ENCODE results near the gene SEC61G.

The SEC61G gene

GRCh38 chr7:54757711-54758110 lies 1.3 kb downstream of the SEC61G start:
- no peak for DNase-seq

GRCh38 chr7:54749200-54749599 lies 9.8 kb downstream of the SEC61G start:
- DNase-seq, result no peak

GRCh38 chr7:54747234-54747633 lies 11.8 kb downstream of the SEC61G start:
- DNase-seq, result no peak

- no peak for DNase-seq
Measured at GRCh38 chr7:54743580-54743979, 15.4 kb downstream of the SEC61G start.

GRCh38 chr7:54738737-54739136 lies 20.3 kb downstream of the SEC61G start:
- DNase-seq, result no peak

GRCh38 chr7:54729107-54729506 lies 29.9 kb downstream of the SEC61G start:
- no peak for DNase-seq

- no peak for DNase-seq
Measured at GRCh38 chr7:54728411-54728810, 30.6 kb downstream of the SEC61G start.

- no peak for DNase-seq
Measured at GRCh38 chr7:54725255-54725654, 33.8 kb downstream of the SEC61G start.

- no peak for DNase-seq
Measured at GRCh38 chr7:54722502-54722901, 36.5 kb downstream of the SEC61G start.

- no peak for DNase-seq
Measured at GRCh38 chr7:54722026-54722425, 37.0 kb downstream of the SEC61G start.

- no peak for DNase-seq
Measured at GRCh38 chr7:54719974-54720373, 39.0 kb downstream of the SEC61G start.

GRCh38 chr7:54719425-54719824 lies 39.6 kb downstream of the SEC61G start:
- DNase-seq, result no peak

- DNase-seq, result no peak
Measured at GRCh38 chr7:54712820-54713219, 46.2 kb downstream of the SEC61G start.

- no peak for DNase-seq
Measured at GRCh38 chr7:54711900-54712595, 47.0 kb downstream of the SEC61G start.

- DNase-seq, result no peak
Measured at GRCh38 chr7:54709283-54709682, 49.7 kb downstream of the SEC61G start.

- DNase-seq, result no peak
Measured at GRCh38 chr7:54705436-54705835, 53.6 kb downstream of the SEC61G start.

GRCh38 chr7:54704851-54705250 lies 54.2 kb downstream of the SEC61G start:
- DNase-seq, result no peak

Measured in NCI-H446 treated with DMSO at 0.1 percent for 48 hours (cell line).